K562 (cell line): ENCODE measurements around the gene YWHAB. TPM values are rescaled to one million over a fixed set of nuclear protein-coding genes. Genes with fewer than 3 reads are reported as not detected.
A peak's percentile ranks its signal among the peaks of the same experiment; 100 is the strongest.

Experiments used
- BMI1 ChIP-seq: fragments of 150-350 bp; IDR thresholded peaks from 2 replicates; pipeline ENCODE4 v1.6.1; 2014; ENCODE audit warnings: low read length
- CC2D1A ChIP-seq: fragments of 450-650 bp; IDR thresholded peaks from 2 replicates; pipeline ENCODE4 v1.6.1; 2017; ENCODE audit warnings: mild to moderate bottlenecking
- CTBP1 ChIP-seq: fragments of 450-650 bp; IDR thresholded peaks from 2 replicates; pipeline ENCODE4 v1.6.1; 2016; ENCODE audit warnings: borderline replicate concordance
- ETV6 ChIP-seq, 3 experiments: fragments of 150-350 bp in 1 of 3; sonication (generic) in 1 of 3; formaldehyde crosslinking in 1 of 3; IDR thresholded peaks; 2 replicates each; pipeline versions ENCODE4 v1.6.1 to v1.8.0; 2014 to 2022; ENCODE audit warnings: borderline replicate concordance in 2 of 3, low read depth in 2 of 3, antibody characterized with exemption in 1 of 3, low read length in 1 of 3, mild to moderate bottlenecking in 1 of 3, missing genetic modification reagents in 1 of 3
- FOXP1 ChIP-seq: sonication (generic); formaldehyde crosslinking; IDR thresholded peaks from 2 replicates; pipeline ENCODE4 v1.8.0; 2022; ENCODE audit warnings: mild to moderate bottlenecking, missing genetic modification reagents
- GABPB2 ChIP-seq: fragments of 250-450 bp; sonication (Bioruptor Pico); conservative IDR thresholded peaks from 2 replicates; pipeline ENCODE4 v1.5.1; 2021; ENCODE audit warnings: mild to moderate bottlenecking
- HNRNPUL1 ChIP-seq: fragments of 200-400 bp; formaldehyde crosslinking; IDR thresholded peaks from 2 replicates; pipeline ENCODE4 v1.6.1; 2017; ENCODE audit warnings: low read length
- IRF2 ChIP-seq: sonication (generic); formaldehyde crosslinking; IDR thresholded peaks from 2 replicates; pipeline ENCODE4 v1.8.1; 2022; ENCODE audit warnings: mild to moderate bottlenecking, missing genetic modification reagents
- MTA3 ChIP-seq: fragments of 450-650 bp; formaldehyde crosslinking; IDR thresholded peaks from 2 replicates; pipeline ENCODE4 v1.6.1; 2017; ENCODE audit warnings: mild to moderate bottlenecking, borderline replicate concordance
- NFATC3 ChIP-seq: fragments of 450-650 bp; IDR thresholded peaks from 2 replicates; pipeline ENCODE4 v1.6.1; 2017; ENCODE audit warnings: mild to moderate bottlenecking
- NR1H2 ChIP-seq: sonication (generic); formaldehyde crosslinking; IDR thresholded peaks from 2 replicates; pipeline ENCODE4 v1.4.0; 2020; ENCODE audit warnings: mild to moderate bottlenecking, missing genetic modification reagents
- PML ChIP-seq: IDR thresholded peaks from 2 replicates; pipeline ENCODE4 v1.6.1; 2012; ENCODE audit warnings: low read length, inconsistent platforms
- POLR2AphosphoS2 ChIP-seq: IDR thresholded peaks from 2 replicates; pipeline ENCODE4 v1.6.1; 2012; ENCODE audit warnings: low read length, improper control_type of control experiment
- POLR2B ChIP-seq: fragments of 450-650 bp; IDR thresholded peaks from 2 replicates; pipeline ENCODE4 v1.6.1; 2018; ENCODE audit warnings: low read depth; ENCODE audit not compliant: partially characterized antibody
- SNIP1 ChIP-seq: fragments of 450-650 bp; IDR thresholded peaks from 2 replicates; pipeline ENCODE4 v1.7.1; 2017; ENCODE audit warnings: low read depth, mild to moderate bottlenecking
- SREBF1 ChIP-seq: fragments of 150-350 bp; IDR thresholded peaks from 2 replicates; pipeline ENCODE4 v1.6.1; 2014; ENCODE audit warnings: antibody characterized with exemption, low read depth, low read length, borderline replicate concordance
- SRSF1 ChIP-seq: fragments of 200-400 bp; formaldehyde crosslinking; IDR thresholded peaks from 2 replicates; pipeline ENCODE4 v1.6.1; 2017; ENCODE audit warnings: mild to moderate bottlenecking, low read depth, low read length, moderate library complexity
- SRSF3 ChIP-seq: fragments of 200-400 bp; formaldehyde crosslinking; IDR thresholded peaks from 2 replicates; pipeline ENCODE4 v1.6.1; 2016; ENCODE audit warnings: mild to moderate bottlenecking, low read length, moderate library complexity; ENCODE audit not compliant: insufficient read depth
- TCFL5 ChIP-seq: fragments of 250-450 bp; sonication (Bioruptor Pico); conservative IDR thresholded peaks from 2 replicates; pipeline ENCODE4 v1.6.1; 2021; ENCODE audit warnings: mild to moderate bottlenecking, moderate library complexity, matching md5 sums
- TFAM ChIP-seq: fragments of 250-450 bp; sonication (Bioruptor Pico); conservative IDR thresholded peaks from 2 replicates; pipeline ENCODE4 v1.5.0; 2021; ENCODE audit warnings: mild to moderate bottlenecking, moderate library complexity
- TRIM24 ChIP-seq, 2 experiments: fragments of 450-650 bp; IDR thresholded peaks; 2 replicates each; pipeline ENCODE4 v1.6.1; 2016
- ZBTB7A ChIP-seq: IDR thresholded peaks from 2 replicates; pipeline ENCODE4 v1.6.1; 2011; ENCODE audit warnings: low read depth, mild to moderate bottlenecking, low read length, moderate library complexity, borderline replicate concordance; ENCODE audit not compliant: control insufficient read depth
- ZNF174 ChIP-seq: fragments of 250-450 bp; sonication (Bioruptor Pico); IDR thresholded peaks from 2 replicates; pipeline ENCODE4 v1.4.0; 2020; ENCODE audit warnings: mild to moderate bottlenecking
- ZNF512 ChIP-seq: IDR thresholded peaks from 2 replicates; pipeline ENCODE4 v1.6.1; 2016; ENCODE audit warnings: missing genetic modification characterization, missing compliant biosample characterization
- ZNF696 ChIP-seq: fragments of 250-450 bp; sonication (Bioruptor Pico); conservative IDR thresholded peaks from 2 replicates; pipeline ENCODE4 v1.4.0; 2020; ENCODE audit warnings: mild to moderate bottlenecking, moderate library complexity
- polyA plus RNA-seq, 8 experiments: library from polyadenylated mRNA; depleted of rRNA in 4 of 8; stranded (reverse) in 5 of 8; unstranded in 3 of 8; fragments of >200 nt; fragmentation: Nextera tagmentation in 2 of 8; fragmentation: Illumina TruSeq in 1 of 8; extraction: Ambion mirVana in 2 of 8; extraction: Trizol in 1 of 8; gene quantifications; 2 replicates each; pipeline versions ENCODE4 v1.2.1 to v1.2.3, GENCODE V29; 2011 to 2014; ENCODE audit warnings: inconsistent platforms in 1 of 8, missing spikeins in 1 of 8
- total RNA-seq, 7 experiments: library from RNA; depleted of rRNA in 6 of 7; stranded (reverse); fragments of >200 nt in 6 of 7; fragmentation: Illumina TruSeq in 2 of 7; extraction: Trizol in 2 of 7; gene quantifications; 2 replicates each; pipeline versions ENCODE4 v1.2.1 to v1.2.3, GENCODE V29; 2011 to 2021; ENCODE audit warnings: low replicate concordance in 1 of 7
- TF ChIP-seq, protein P1 (sequence below): fragments of 450-650 bp; formaldehyde crosslinking; IDR thresholded peaks from 2 replicates; pipeline ENCODE4 v1.4.0; 2022; ENCODE audit warnings: mild to moderate bottlenecking, moderate library complexity
- TF ChIP-seq, protein P2 (sequence below): fragments of 450-650 bp; IDR thresholded peaks from 2 replicates; pipeline ENCODE4 v1.6.1; 2016; ENCODE audit warnings: mild to moderate bottlenecking

Gene YWHAB
- total and polyA plus RNA-seq, 9 of the 15 experiments (the other 6 are each of a cell fraction or from before 2014, with no cell fraction given), result 60.6 to 185 (median 96.1) TPM

DNA sequence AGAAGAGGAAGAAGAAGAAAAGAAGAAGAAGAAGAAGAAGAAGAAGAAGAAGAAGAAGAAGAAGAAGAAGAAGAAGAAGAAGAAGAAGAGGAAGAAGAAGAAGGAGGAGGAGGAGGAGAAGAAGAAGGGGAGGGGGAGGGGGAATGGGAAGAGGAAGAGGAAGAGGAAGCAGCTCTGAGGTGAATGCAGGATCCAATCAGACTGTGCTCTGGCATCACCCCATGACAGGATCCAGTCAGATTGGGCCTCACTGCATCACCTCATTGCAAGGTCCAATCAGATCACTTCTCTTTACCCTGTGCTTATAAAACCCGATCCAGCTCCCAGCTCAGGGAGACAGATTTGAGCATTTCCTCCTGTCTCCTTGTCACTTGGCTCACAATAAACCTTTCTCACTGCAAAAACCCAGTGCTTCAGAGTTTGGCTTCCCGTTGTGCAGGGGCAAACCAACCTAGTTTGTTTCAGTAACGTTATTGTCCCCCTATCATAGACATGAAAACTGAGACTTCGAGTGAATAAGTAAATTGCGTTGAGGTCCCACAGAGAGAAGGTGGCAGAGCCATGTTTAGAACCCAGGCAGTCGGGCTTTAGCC is 28.6 kb upstream of the YWHAB start (continued):
- TF ChIP-seq ZNF512 (peak; percentile 86; the same call in 1 of the 2 replicates), BMI1 (no peak), IRF2 (CRISPR knock-in tag) (no peak), NR1H2 (CRISPR knock-in tag) (no peak), SRSF1 (no peak), FOXP1 (CRISPR knock-in tag) (no peak), TFAM (CRISPR knock-in tag) (no peak), PML (no peak), MTA3 (peak; percentile 22; the same call in 1 of the 2 replicates), SREBF1 (peak; percentile 99), POLR2AphosphoS2 (no peak), CTBP1 (no peak), HNRNPUL1 (no peak), SRSF3 (no peak), ETV6 (IDR thresholded peaks at IDR 0.05; ENCODE audit: borderline replicate concordance in 1 of 2, low read depth in 2 of 2, low read length in 1 of 2) (peak; percentile 73 to 86; a peak in 3 of 4 replicates), ETV6 (CRISPR knock-in tag; IDR thresholded peaks at IDR 0.05; ENCODE audit: borderline replicate concordance) (no peak), NFATC3 (no peak), CC2D1A (peak; percentile 50), ZNF696 (no peak), TCFL5 (no peak), ZNF174 (CRISPR knock-in tag) (no peak), SNIP1 (no peak), ZBTB7A (no peak), TRIM24 (IDR thresholded peaks at IDR 0.05) (peak in 1 of 2 experiments; percentile 56; a peak in 1 of 4 replicates), POLR2B (peak; percentile 39), GABPB2 (CRISPR knock-in tag) (no peak)
- TF ChIP-seq, protein P1, sequence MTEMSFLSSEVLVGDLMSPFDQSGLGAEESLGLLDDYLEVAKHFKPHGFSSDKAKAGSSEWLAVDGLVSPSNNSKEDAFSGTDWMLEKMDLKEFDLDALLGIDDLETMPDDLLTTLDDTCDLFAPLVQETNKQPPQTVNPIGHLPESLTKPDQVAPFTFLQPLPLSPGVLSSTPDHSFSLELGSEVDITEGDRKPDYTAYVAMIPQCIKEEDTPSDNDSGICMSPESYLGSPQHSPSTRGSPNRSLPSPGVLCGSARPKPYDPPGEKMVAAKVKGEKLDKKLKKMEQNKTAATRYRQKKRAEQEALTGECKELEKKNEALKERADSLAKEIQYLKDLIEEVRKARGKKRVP (CRISPR knock-in tag), result no peak
- TF ChIP-seq, protein P2, sequence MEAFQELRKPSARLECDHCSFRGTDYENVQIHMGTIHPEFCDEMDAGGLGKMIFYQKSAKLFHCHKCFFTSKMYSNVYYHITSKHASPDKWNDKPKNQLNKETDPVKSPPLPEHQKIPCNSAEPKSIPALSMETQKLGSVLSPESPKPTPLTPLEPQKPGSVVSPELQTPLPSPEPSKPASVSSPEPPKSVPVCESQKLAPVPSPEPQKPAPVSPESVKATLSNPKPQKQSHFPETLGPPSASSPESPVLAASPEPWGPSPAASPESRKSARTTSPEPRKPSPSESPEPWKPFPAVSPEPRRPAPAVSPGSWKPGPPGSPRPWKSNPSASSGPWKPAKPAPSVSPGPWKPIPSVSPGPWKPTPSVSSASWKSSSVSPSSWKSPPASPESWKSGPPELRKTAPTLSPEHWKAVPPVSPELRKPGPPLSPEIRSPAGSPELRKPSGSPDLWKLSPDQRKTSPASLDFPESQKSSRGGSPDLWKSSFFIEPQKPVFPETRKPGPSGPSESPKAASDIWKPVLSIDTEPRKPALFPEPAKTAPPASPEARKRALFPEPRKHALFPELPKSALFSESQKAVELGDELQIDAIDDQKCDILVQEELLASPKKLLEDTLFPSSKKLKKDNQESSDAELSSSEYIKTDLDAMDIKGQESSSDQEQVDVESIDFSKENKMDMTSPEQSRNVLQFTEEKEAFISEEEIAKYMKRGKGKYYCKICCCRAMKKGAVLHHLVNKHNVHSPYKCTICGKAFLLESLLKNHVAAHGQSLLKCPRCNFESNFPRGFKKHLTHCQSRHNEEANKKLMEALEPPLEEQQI, result 0 out of 2 replicates have a peak, but pooled peaks have one; percentile 46
